Colonic mucosa (tissue), 4 donors: Measurements from ENCODE around the gene EMC6. TPM values are rescaled to one million over a fixed set of nuclear protein-coding genes. Genes with fewer than 3 reads are reported as not detected.

ENCODE experiments used
- DNase-seq: peaks from one replicate; pipeline ENCODE4 v3.0.0-alpha.2; 2020
- H3K27ac ChIP-seq: fragments of 200-600 bp; one replicate; pipeline ENCODE4 v1.8.0; 2021
- H3K27me3 ChIP-seq: fragments of 200-600 bp; one replicate; pipeline ENCODE4 v1.8.0; 2021
- H3K36me3 ChIP-seq: fragments of 200-600 bp; one replicate; pipeline ENCODE4 v1.8.0; 2021
- H3K4me1 ChIP-seq: fragments of 200-600 bp; one replicate; pipeline ENCODE4 v1.8.0; 2021; ENCODE audit warnings: mild to moderate bottlenecking
- H3K4me3 ChIP-seq: fragments of 200-600 bp; one replicate; pipeline ENCODE4 v1.8.0; 2021
- H3K9ac ChIP-seq, 2 donors: one replicate each; pipeline ENCODE4 v1.7.0; 2013; ENCODE audit warnings: control low read depth in 2 of 2, low read depth in 2 of 2, low read length in 2 of 2
- H3K9me3 ChIP-seq: fragments of 200-600 bp; one replicate; pipeline ENCODE4 v1.8.0; 2021
- CTCF ChIP-seq: fragments of 200-600 bp; IDR thresholded peaks from one replicate; pipeline ENCODE4 v1.8.0; 2022; ENCODE audit warnings: antibody characterized with exemption, mild to moderate bottlenecking
- intact Hi-C: fragments of 100-400 bp; cut with DNase I; formaldehyde crosslinking; loops from one replicate; pipeline ENCODE4 v1.14.1; 2022
- total RNA-seq, 2 donors: library from RNA; stranded (reverse); fragmentation: NEBNext Ultra II Directional in 1 of 2; extraction: Animal tissue kit (Norgen Biotek cat#: 25700) in 1 of 2; gene quantifications; one replicate each; pipeline ENCODE4 v1.2.1, GENCODE V29; 2021
- donor health status: healthy.
- donor health status: DM: no; HTN: no; CAD: no.
- donor health status: DM: no; HTN: no; CAD: no.

Gene EMC6
- total RNA-seq, 2 donors from 2014 or later: 38.1 to 61.2 TPM

- Histone ChIP-seq H3K4me1 (no peaks in the 10 kb centered on the region), H3K4me3 (no peak overlapping the region), H3K27me3 (peaks cover 23% of the 10 kb centered on the region), H3K36me3 (no peaks in the 10 kb centered on the region), H3K9me3 (no peaks in the 10 kb centered on the region), H3K9ac (no peak overlapping the region), H3K27ac (no peak overlapping the region)
- intact Hi-C loops: no loop called here
- DNase-seq: no peak
- TF ChIP-seq CTCF: no peak
These were observed 23.0 kb downstream of the EMC6 start for GRCh38 chr17:3691617-3692067.

DNA sequence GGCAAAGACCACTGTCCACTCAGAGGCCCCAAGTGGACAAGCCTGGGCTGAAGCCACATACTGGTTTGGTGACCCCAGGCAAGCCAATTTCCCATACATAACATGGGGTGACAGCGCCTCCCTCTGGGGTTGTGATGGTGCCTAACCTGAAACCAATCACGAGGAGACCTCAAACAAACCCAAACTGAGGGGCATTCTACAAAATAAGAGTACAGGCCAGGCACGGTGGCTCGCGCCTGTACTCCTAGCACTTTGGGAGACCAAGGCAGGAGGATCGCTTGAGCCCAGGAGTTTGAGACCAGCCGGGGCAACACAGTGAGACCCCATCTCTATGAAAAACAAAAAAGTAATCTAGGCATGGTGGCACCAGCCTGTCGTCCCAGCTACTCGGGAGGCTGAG is 23.7 kb downstream of the EMC6 start:
- H3K27me3 ChIP-seq: peaks cover 29% of the 10 kb centered on the region
- no peaks in the 10 kb centered on the region for H3K4me1 ChIP-seq
- H3K27ac ChIP-seq: no peak overlapping the region
- TF ChIP-seq CTCF: no peak
- DNase-seq: no peak
- H3K36me3 ChIP-seq: no peaks in the 10 kb centered on the region
- H3K4me3 ChIP-seq: no peak overlapping the region
- no peaks in the 10 kb centered on the region for H3K9me3 ChIP-seq
- H3K9ac ChIP-seq: no peak overlapping the region
- intact Hi-C loops: no loop called here

GRCh38 chr17:3693141-3693540 is 24.5 kb downstream of the EMC6 start:
- intact Hi-C loops: no loop called here
- no peak for DNase-seq
- Histone ChIP-seq H3K36me3 (no peaks in the 10 kb centered on the region), H3K4me1 (no peaks in the 10 kb centered on the region), H3K4me3 (no peak overlapping the region), H3K9me3 (no peaks in the 10 kb centered on the region), H3K27me3 (peaks cover 29% of the 10 kb centered on the region), H3K27ac (no peak overlapping the region), H3K9ac (no peak overlapping the region)
- TF ChIP-seq CTCF: no peak

DNA sequence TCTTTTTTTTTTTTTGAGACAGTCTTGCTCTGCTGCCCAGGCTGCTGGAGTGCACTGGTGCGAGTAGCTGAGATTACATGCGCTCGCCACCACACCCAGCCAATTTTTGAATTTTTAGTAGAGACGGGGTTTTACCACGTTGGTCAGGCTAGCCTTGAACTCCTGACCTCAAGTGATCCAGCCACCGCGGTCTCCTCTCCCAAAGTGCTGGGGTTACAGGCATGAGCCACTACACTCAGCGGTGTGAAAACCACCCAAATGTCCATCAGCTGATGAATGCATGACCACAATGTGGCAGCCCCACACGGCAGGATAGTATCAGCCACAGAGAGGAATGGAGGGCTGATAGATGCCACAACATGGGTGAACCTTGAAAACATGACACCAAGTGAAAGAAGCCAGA is 25.2 kb downstream of the EMC6 start:
- H3K4me3 ChIP-seq: no peak overlapping the region
- no peaks in the 10 kb centered on the region for H3K4me1 ChIP-seq
- no peak overlapping the region for H3K9ac ChIP-seq
- no peak for DNase-seq
- no peaks in the 10 kb centered on the region for H3K9me3 ChIP-seq
- intact Hi-C loops: no loop called here
- peaks cover 29% of the 10 kb centered on the region for H3K27me3 ChIP-seq
- no peak for TF ChIP-seq CTCF
- H3K27ac ChIP-seq: no peak overlapping the region
- H3K36me3 ChIP-seq: no peaks in the 10 kb centered on the region

- Histone ChIP-seq H3K4me1 (no peaks in the 10 kb centered on the region), H3K4me3 (peak overlapping the region; percentile 51), H3K9me3 (no peaks in the 10 kb centered on the region), H3K9ac (peak overlapping the region; percentile 5 to 56), H3K36me3 (no peaks in the 10 kb centered on the region), H3K27me3 (peaks cover 29% of the 10 kb centered on the region), H3K27ac (no peak overlapping the region)
- no peak for DNase-seq
- intact Hi-C loops: no loop called here
- TF ChIP-seq CTCF: no peak
These were observed 26.6 kb downstream of the EMC6 start for GRCh38 chr17:3695129-3695722.
